ENCODE measurements around the gene ZDHHC24.

- TF ChIP-seq, protein P1, sequence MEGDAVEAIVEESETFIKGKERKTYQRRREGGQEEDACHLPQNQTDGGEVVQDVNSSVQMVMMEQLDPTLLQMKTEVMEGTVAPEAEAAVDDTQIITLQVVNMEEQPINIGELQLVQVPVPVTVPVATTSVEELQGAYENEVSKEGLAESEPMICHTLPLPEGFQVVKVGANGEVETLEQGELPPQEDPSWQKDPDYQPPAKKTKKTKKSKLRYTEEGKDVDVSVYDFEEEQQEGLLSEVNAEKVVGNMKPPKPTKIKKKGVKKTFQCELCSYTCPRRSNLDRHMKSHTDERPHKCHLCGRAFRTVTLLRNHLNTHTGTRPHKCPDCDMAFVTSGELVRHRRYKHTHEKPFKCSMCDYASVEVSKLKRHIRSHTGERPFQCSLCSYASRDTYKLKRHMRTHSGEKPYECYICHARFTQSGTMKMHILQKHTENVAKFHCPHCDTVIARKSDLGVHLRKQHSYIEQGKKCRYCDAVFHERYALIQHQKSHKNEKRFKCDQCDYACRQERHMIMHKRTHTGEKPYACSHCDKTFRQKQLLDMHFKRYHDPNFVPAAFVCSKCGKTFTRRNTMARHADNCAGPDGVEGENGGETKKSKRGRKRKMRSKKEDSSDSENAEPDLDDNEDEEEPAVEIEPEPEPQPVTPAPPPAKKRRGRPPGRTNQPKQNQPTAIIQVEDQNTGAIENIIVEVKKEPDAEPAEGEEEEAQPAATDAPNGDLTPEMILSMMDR (IDR thresholded peaks at IDR 0.05; ENCODE audit: low read length), result no peak
- TF ChIP-seq EZH2 (IDR thresholded peaks at IDR 0.05; ENCODE audit: borderline replicate concordance, low read length), result no peak
Measured at GRCh38 chr11:66532784-66533183, 13.1 kb downstream of the ZDHHC24 start.
